Globus pallidus (tissue), 1 donor: Measurements from ENCODE around the gene CAMKV.
"Not testable (repeated sequence)": the region's sequence is repeated elsewhere in the genome, so short reads cannot be mapped to it uniquely, and the experiment has no call there.

Experiments
- DNase-seq: peaks from one replicate; pipeline ENCODE4 v3.0.0-alpha.2; 2015; ENCODE audit warnings: low spot score

CAMKV gene

GRCh38 chr3:49869525-49870126, at the start of gene CAMKV:
Gene CAMKV (minus strand): TSS chr3:49869906. CDS start chr3:49862388, 7,518 bp downstream.
- no peak for DNase-seq

- not testable (repeated sequence) for DNase-seq
These were observed 48.3 kb upstream of the CAMKV start for GRCh38 chr3:49917806-49918590.

- no peak for DNase-seq
These were observed 47.0 kb upstream of the CAMKV start for GRCh38 chr3:49916686-49917085.

GRCh38 chr3:49914906-49915305, 45.2 kb upstream of the CAMKV start:
- DNase-seq: no peak

- DNase-seq: peak; percentile 52
These were observed 43.2 kb upstream of the CAMKV start for GRCh38 chr3:49912881-49913281.

- no peak for DNase-seq
These were observed 41.9 kb upstream of the CAMKV start for GRCh38 chr3:49911611-49912010.

GRCh38 chr3:49911124-49911420, 41.4 kb upstream of the CAMKV start:
- DNase-seq: no peak

- DNase-seq: no peak
These were observed 40.9 kb upstream of the CAMKV start for GRCh38 chr3:49910409-49911123.

GRCh38 chr3:49908373-49909199, 38.9 kb upstream of the CAMKV start:
- no peak for DNase-seq

GRCh38 chr3:49906073-49906743, 36.5 kb upstream of the CAMKV start:
- no peak for DNase-seq

- DNase-seq: not testable (repeated sequence)
These were observed 34.7 kb upstream of the CAMKV start for GRCh38 chr3:49904448-49904847.

- DNase-seq: no peak
These were observed 34.0 kb upstream of the CAMKV start, which contains the start of gene MST1R for GRCh38 chr3:49903451-49904424. Gene MST1R (minus strand): TSS chr3:49903873. CDS start chr3:49903609, 264 bp downstream.

GRCh38 chr3:49902511-49903345, 33.0 kb upstream of the CAMKV start:
- no peak for DNase-seq

- DNase-seq: no peak
These were observed 31.9 kb upstream of the CAMKV start for GRCh38 chr3:49901366-49902339.

GRCh38 chr3:49900491-49901153, 30.9 kb upstream of the CAMKV start:
- DNase-seq: no peak

GRCh38 chr3:49899815-49900214, 30.1 kb upstream of the CAMKV start:
- DNase-seq: no peak

- no peak for DNase-seq
These were observed 29.3 kb upstream of the CAMKV start for GRCh38 chr3:49898991-49899390.

GRCh38 chr3:49896345-49896744, 26.6 kb upstream of the CAMKV start:
- no peak for DNase-seq
